Suprapubic skin (tissue), 4 donors: ENCODE data around the gene CCDC182.

Experiments used
- CTCF ChIP-seq, 2 donors: fragments of 200-600 bp in 1 of 2; fragments of 450-650 bp in 1 of 2; sonication (generic) in 1 of 2; IDR thresholded peaks; one replicate each; pipeline ENCODE4 v1.5.1; 2016 to 2019; ENCODE audit warnings: antibody characterized with exemption in 2 of 2, mild to moderate bottlenecking in 1 of 2, moderate library complexity in 1 of 2
- POLR2A ChIP-seq, 2 donors: fragments of 450-650 bp; IDR thresholded peaks; one replicate each; pipeline ENCODE4 v1.6.1; 2017; ENCODE audit warnings: antibody characterized with exemption in 2 of 2, mild to moderate bottlenecking in 2 of 2, moderate library complexity in 2 of 2
- POLR2AphosphoS5 ChIP-seq, 3 donors: sonication (generic); formaldehyde crosslinking; IDR thresholded peaks; one replicate each; pipeline ENCODE4 v1.6.1; 2017; ENCODE audit warnings: antibody characterized with exemption in 3 of 3

DNA sequence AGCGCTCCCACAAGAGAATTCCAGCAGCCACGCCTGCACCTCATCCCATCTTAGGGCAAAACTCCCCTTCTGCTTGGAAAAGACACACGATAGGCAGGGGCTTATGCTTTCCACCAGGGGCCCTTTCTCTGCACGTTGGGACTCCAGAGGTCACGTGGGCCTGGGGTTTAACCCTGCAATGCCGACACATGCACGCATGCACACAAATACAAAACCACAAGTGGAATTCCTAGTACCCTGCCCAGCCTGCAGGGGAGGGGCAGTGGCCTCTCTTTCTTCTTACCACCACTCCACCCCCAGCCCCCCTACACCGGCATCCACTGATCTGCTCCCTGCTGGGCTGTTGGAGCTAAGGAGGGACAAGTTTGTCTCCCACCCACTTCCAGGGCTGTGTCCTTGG, 16.8 kb upstream of the CCDC182 start:
- TF ChIP-seq CTCF (IDR thresholded peaks at IDR 0.05): no peak
- no peak for TF ChIP-seq POLR2A (IDR thresholded peaks at IDR 0.05)
- no peak for TF ChIP-seq POLR2AphosphoS5 (IDR thresholded peaks at IDR 0.05)
